ES-I3 (cell line): ENCODE results near the gene HOOK2.

ENCODE experiments used
- H3K36me3 ChIP-seq: 2 replicates; pipeline ENCODE4 v1.6.1; 2013; ENCODE audit warnings: mild to moderate bottlenecking, low read length, control low read depth, moderate library complexity; ENCODE audit not compliant: insufficient read depth
- H3K4me1 ChIP-seq: 2 replicates; pipeline ENCODE4 v1.6.1; 2013; ENCODE audit warnings: mild to moderate bottlenecking, control low read depth, low read length; ENCODE audit not compliant: insufficient read depth
- H3K9ac ChIP-seq: 2 replicates; pipeline ENCODE4 v1.6.1; 2013; ENCODE audit warnings: low read depth, mild to moderate bottlenecking, low read length, moderate library complexity
- H3K9me3 ChIP-seq: 2 replicates; pipeline ENCODE4 v1.6.1; 2013; ENCODE audit warnings: mild to moderate bottlenecking, low read length, moderate library complexity; ENCODE audit not compliant: control insufficient read depth, insufficient read depth

The HOOK2 gene

GRCh38 chr19:12757544-12758274 lies 17.6 kb downstream of the HOOK2 start:
- Histone ChIP-seq H3K9me3 (no peaks in the 10 kb centered on the region), H3K9ac (peak overlapping the region; percentile 48; the same call in 1 of the 2 replicates), H3K36me3 (no peaks in the 10 kb centered on the region), H3K4me1 (no peaks in the 10 kb centered on the region)

GRCh38 chr19:12756150-12756883 lies 19.0 kb downstream of the HOOK2 start:
- no peaks in the 10 kb centered on the region for H3K36me3 ChIP-seq
- no peak overlapping the region for H3K9ac ChIP-seq
- H3K9me3 ChIP-seq, result no peaks in the 10 kb centered on the region
- no peaks in the 10 kb centered on the region for H3K4me1 ChIP-seq

- Histone ChIP-seq H3K9me3 (no peaks in the 10 kb centered on the region), H3K4me1 (no peaks in the 10 kb centered on the region), H3K36me3 (no peaks in the 10 kb centered on the region), H3K9ac (no peak overlapping the region)
These were observed 20.7 kb downstream of the HOOK2 start for GRCh38 chr19:12754465-12755196.

GRCh38 chr19:12752056-12752781 lies 23.1 kb downstream of the HOOK2 start:
- Histone ChIP-seq H3K4me1 (no peaks in the 10 kb centered on the region), H3K9me3 (no peaks in the 10 kb centered on the region), H3K9ac (peak overlapping the region; percentile 55; the same call in 1 of the 2 replicates), H3K36me3 (no peaks in the 10 kb centered on the region)

GRCh38 chr19:12751635-12752034 lies 23.7 kb downstream of the HOOK2 start, which contains the start of gene BEST2:
Gene BEST2, plus strand, starts transcription at chr19:12751791. Its CDS starts 802 bp downstream, at chr19:12752593.
- H3K36me3 ChIP-seq, result no peaks in the 10 kb centered on the region
- H3K9me3 ChIP-seq, result no peaks in the 10 kb centered on the region
- no peaks in the 10 kb centered on the region for H3K4me1 ChIP-seq
- H3K9ac ChIP-seq, result peak within 1 kb of the TSS; percentile 55; the same call in 1 of the 2 replicates

GRCh38 chr19:12750851-12751250 lies 24.5 kb downstream of the HOOK2 start:
- no peaks in the 10 kb centered on the region for H3K4me1 ChIP-seq
- H3K36me3 ChIP-seq, result no peaks in the 10 kb centered on the region
- no peak overlapping the region for H3K9ac ChIP-seq
- H3K9me3 ChIP-seq, result no peaks in the 10 kb centered on the region

GRCh38 chr19:12749938-12750521 lies 25.3 kb downstream of the HOOK2 start:
- no peaks in the 10 kb centered on the region for H3K9me3 ChIP-seq
- no peaks in the 10 kb centered on the region for H3K4me1 ChIP-seq
- H3K9ac ChIP-seq, result peak overlapping the region; percentile 26; the same call in 1 of the 2 replicates
- H3K36me3 ChIP-seq, result no peaks in the 10 kb centered on the region

- H3K4me1 ChIP-seq, result no peaks in the 10 kb centered on the region
- H3K9ac ChIP-seq, result no peak overlapping the region
- no peaks in the 10 kb centered on the region for H3K36me3 ChIP-seq
- H3K9me3 ChIP-seq, result no peaks in the 10 kb centered on the region
These were observed 26.9 kb downstream of the HOOK2 start for GRCh38 chr19:12748489-12748888.

GRCh38 chr19:12745166-12745897 lies 30.0 kb downstream of the HOOK2 start:
- H3K9ac ChIP-seq, result no peak overlapping the region

GRCh38 chr19:12737835-12738351 lies 37.5 kb downstream of the HOOK2 start:
- H3K9ac ChIP-seq, result peak overlapping the region; percentile 75
- no peaks in the 10 kb centered on the region for H3K4me1 ChIP-seq
- H3K9me3 ChIP-seq, result no peaks in the 10 kb centered on the region
- peaks cover 8% of the 10 kb centered on the region for H3K36me3 ChIP-seq

More at GRCh38 chr19:12745166-12745897, 30.0 kb downstream of the HOOK2 start:
- Histone ChIP-seq H3K4me1 (no peaks in the 10 kb centered on the region), H3K36me3 (no peaks in the 10 kb centered on the region), H3K9me3 (no peaks in the 10 kb centered on the region)

GRCh38 chr19:12736995-12737834 lies 38.1 kb downstream of the HOOK2 start, which contains the start of gene GET3:
Gene GET3, plus strand, starts transcription at chr19:12737497. Its CDS starts 9 bp downstream, at chr19:12737506.
- H3K36me3 ChIP-seq, result peaks cover 8% of the 10 kb centered on the region
- H3K9ac ChIP-seq, result peak within 1 kb of the TSS; percentile 75
- no peaks in the 10 kb centered on the region for H3K4me1 ChIP-seq
- H3K9me3 ChIP-seq, result no peaks in the 10 kb centered on the region
